H1 (cell line): ENCODE results near the gene THAP12.

Source experiments
- BCL11A ChIP-seq, 2 experiments: IDR thresholded peaks; one replicate each; pipeline ENCODE4 v1.6.1; 2011; ENCODE audit warnings: low read depth in 2 of 2, low read length in 2 of 2, mild to moderate bottlenecking in 2 of 2
- CEBPB ChIP-seq: IDR thresholded peaks from 2 replicates; pipeline ENCODE4 v1.6.1; 2012; ENCODE audit warnings: low read depth, low read length
- CTBP2 ChIP-seq: IDR thresholded peaks from 2 replicates; pipeline ENCODE4 v1.7.0; 2011; ENCODE audit warnings: borderline replicate concordance, mild to moderate bottlenecking, moderate library complexity, mixed read lengths, low read length; ENCODE audit not compliant: insufficient read depth, insufficient read length
- JUN ChIP-seq: IDR thresholded peaks from 2 replicates; pipeline ENCODE4 v1.6.1; 2011; ENCODE audit warnings: low read depth, mild to moderate bottlenecking, improper control_type of control experiment, low read length
- POLR2A ChIP-seq, 2 experiments: IDR thresholded peaks; 1 replicate in 1 of 2; 2 replicates in 1 of 2; pipeline ENCODE4 v1.6.1; 2011; ENCODE audit warnings: low read depth in 2 of 2, low read length in 2 of 2, mild to moderate bottlenecking in 2 of 2; ENCODE audit errors: control extremely low read depth in 1 of 2
- POLR2AphosphoS5 ChIP-seq: IDR thresholded peaks from 2 replicates; pipeline ENCODE4 v1.6.1; 2011; ENCODE audit warnings: low read depth, low read length
- SP2 ChIP-seq: IDR thresholded peaks from 2 replicates; pipeline ENCODE4 v1.6.1; 2012; ENCODE audit warnings: mild to moderate bottlenecking, low read length, inconsistent platforms
- TF ChIP-seq, protein P1 (sequence below), 3 experiments: IDR thresholded peaks; 1 replicate in 2 of 3; 2 replicates in 1 of 3; pipeline versions ENCODE4 v1.5.1 to v1.6.1; 2011; ENCODE audit warnings: low read length in 3 of 3, mild to moderate bottlenecking in 3 of 3, inconsistent platforms in 2 of 3, low read depth in 1 of 3, moderate library complexity in 1 of 3; ENCODE audit not compliant: insufficient read depth in 1 of 3; ENCODE audit errors: control extremely low read depth in 1 of 3

GRCh38 chr11:76302996-76303395 is 77.9 kb downstream of the THAP12 start:
- TF ChIP-seq JUN: no peak
- TF ChIP-seq POLR2A (IDR thresholded peaks at IDR 0.05; ENCODE audit: control extremely low read depth in 1 of 2, low read depth in 2 of 2, low read length in 2 of 2): no peak
- TF ChIP-seq, protein P1, sequence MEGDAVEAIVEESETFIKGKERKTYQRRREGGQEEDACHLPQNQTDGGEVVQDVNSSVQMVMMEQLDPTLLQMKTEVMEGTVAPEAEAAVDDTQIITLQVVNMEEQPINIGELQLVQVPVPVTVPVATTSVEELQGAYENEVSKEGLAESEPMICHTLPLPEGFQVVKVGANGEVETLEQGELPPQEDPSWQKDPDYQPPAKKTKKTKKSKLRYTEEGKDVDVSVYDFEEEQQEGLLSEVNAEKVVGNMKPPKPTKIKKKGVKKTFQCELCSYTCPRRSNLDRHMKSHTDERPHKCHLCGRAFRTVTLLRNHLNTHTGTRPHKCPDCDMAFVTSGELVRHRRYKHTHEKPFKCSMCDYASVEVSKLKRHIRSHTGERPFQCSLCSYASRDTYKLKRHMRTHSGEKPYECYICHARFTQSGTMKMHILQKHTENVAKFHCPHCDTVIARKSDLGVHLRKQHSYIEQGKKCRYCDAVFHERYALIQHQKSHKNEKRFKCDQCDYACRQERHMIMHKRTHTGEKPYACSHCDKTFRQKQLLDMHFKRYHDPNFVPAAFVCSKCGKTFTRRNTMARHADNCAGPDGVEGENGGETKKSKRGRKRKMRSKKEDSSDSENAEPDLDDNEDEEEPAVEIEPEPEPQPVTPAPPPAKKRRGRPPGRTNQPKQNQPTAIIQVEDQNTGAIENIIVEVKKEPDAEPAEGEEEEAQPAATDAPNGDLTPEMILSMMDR (IDR thresholded peaks at IDR 0.05; ENCODE audit: control extremely low read depth in 1 of 3, insufficient read depth in 1 of 3, low read depth in 1 of 3, low read length in 3 of 3): no peak
- no peak for TF ChIP-seq SP2
- no peak for TF ChIP-seq CEBPB
- no peak for TF ChIP-seq POLR2AphosphoS5
- no peak for TF ChIP-seq BCL11A (IDR thresholded peaks at IDR 0.05; ENCODE audit: low read depth in 2 of 2, low read length in 2 of 2)
- TF ChIP-seq CTBP2: no peak
